SK-N-SH treated with all-trans-retinoic acid at 6 μM for 48 hours (cell line): ENCODE data around the gene HNF4A.

ENCODE experiments used
- ATAC-seq: fragments of 200-7000 bp; cut with Tn5 transposase; 3 replicates; pipeline ENCODE4 v1.9.1; 2020; ENCODE audit warnings: mild to moderate bottlenecking, moderate library complexity
- BACH2 ChIP-seq: fragments of 250-450 bp; sonication (Bioruptor Pico); IDR thresholded peaks from 2 replicates; pipeline ENCODE4 v1.9.0; 2021; ENCODE audit warnings: mild to moderate bottlenecking, borderline replicate concordance
- CSDC2 ChIP-seq: fragments of 250-450 bp; sonication (Bioruptor Pico); IDR thresholded peaks from 2 replicates; pipeline ENCODE4 v1.5.0; 2020; ENCODE audit warnings: mild to moderate bottlenecking, moderate library complexity
- CSRNP3 ChIP-seq: fragments of 250-450 bp; sonication (Bioruptor Pico); IDR thresholded peaks from 2 replicates; pipeline ENCODE4 v1.5.1; 2021; ENCODE audit warnings: mild to moderate bottlenecking, moderate library complexity
- ESRRG ChIP-seq: fragments of 250-450 bp; sonication (Bioruptor Pico); IDR thresholded peaks from 2 replicates; pipeline ENCODE4 v1.6.1; 2021; ENCODE audit warnings: mild to moderate bottlenecking
- GLIS3 ChIP-seq: fragments of 250-450 bp; sonication (Bioruptor Pico); IDR thresholded peaks from 2 replicates; pipeline ENCODE4 v1.5.0; 2020; ENCODE audit warnings: mild to moderate bottlenecking, moderate library complexity
- ISL1 ChIP-seq: fragments of 250-450 bp; sonication (Bioruptor Pico); IDR thresholded peaks from 2 replicates; pipeline ENCODE4 v2.1.2; 2022; ENCODE audit warnings: mild to moderate bottlenecking, moderate library complexity
- PATZ1 ChIP-seq: fragments of 250-450 bp; sonication (Bioruptor Pico); IDR thresholded peaks from 2 replicates; pipeline ENCODE4 v1.8.0; 2020; ENCODE audit warnings: mild to moderate bottlenecking, moderate library complexity, borderline replicate concordance
- PPARA ChIP-seq: fragments of 250-450 bp; sonication (Bioruptor Pico); IDR thresholded peaks from 2 replicates; pipeline ENCODE4 v1.5.0; 2020; ENCODE audit warnings: mild to moderate bottlenecking, borderline replicate concordance
- RARB ChIP-seq: fragments of 250-450 bp; sonication (Bioruptor Pico); IDR thresholded peaks from 2 replicates; pipeline ENCODE4 v1.8.0; 2021; ENCODE audit warnings: mild to moderate bottlenecking, moderate library complexity
- SNAI2 ChIP-seq: fragments of 250-450 bp; sonication (Bioruptor Pico); IDR thresholded peaks from 2 replicates; pipeline ENCODE4 v1.5.0; 2020; ENCODE audit warnings: mild to moderate bottlenecking, moderate library complexity
- TCF4 ChIP-seq: fragments of 250-450 bp; sonication (Bioruptor Pico); IDR thresholded peaks from 2 replicates; pipeline ENCODE4 v1.8.0; 2021; ENCODE audit warnings: mild to moderate bottlenecking, moderate library complexity, borderline replicate concordance
- TOX ChIP-seq: fragments of 250-450 bp; sonication (Bioruptor Pico); IDR thresholded peaks from 2 replicates; pipeline ENCODE4 v1.8.0; 2021; ENCODE audit warnings: mild to moderate bottlenecking, moderate library complexity, borderline replicate concordance
- ZC3H10 ChIP-seq: fragments of 250-450 bp; sonication (Bioruptor Pico); IDR thresholded peaks from 2 replicates; pipeline ENCODE4 v1.5.1; 2021; ENCODE audit warnings: mild to moderate bottlenecking, moderate library complexity
- ZFP3 ChIP-seq: fragments of 250-450 bp; sonication (Bioruptor Pico); IDR thresholded peaks from 2 replicates; pipeline ENCODE4 v1.5.0; 2020; ENCODE audit warnings: mild to moderate bottlenecking, moderate library complexity
- ZFP30 ChIP-seq: fragments of 450-650 bp; formaldehyde crosslinking; IDR thresholded peaks from 2 replicates; pipeline ENCODE4 v1.5.0; 2022; ENCODE audit warnings: mild to moderate bottlenecking, moderate library complexity
- ZNF565 ChIP-seq: fragments of 450-650 bp; formaldehyde crosslinking; conservative IDR thresholded peaks from 2 replicates; pipeline ENCODE4 v1.5.0; 2020; ENCODE audit warnings: low read depth, mild to moderate bottlenecking, moderate library complexity
- ZNF70 ChIP-seq: fragments of 450-650 bp; formaldehyde crosslinking; IDR thresholded peaks from 2 replicates; pipeline ENCODE4 v1.5.0; 2020; ENCODE audit warnings: mild to moderate bottlenecking, moderate library complexity
- ZNF8 ChIP-seq: fragments of 450-650 bp; formaldehyde crosslinking; IDR thresholded peaks from 2 replicates; pipeline ENCODE4 v1.5.0; 2020; ENCODE audit warnings: mild to moderate bottlenecking, moderate library complexity
- TF ChIP-seq, protein P1 (sequence below): fragments of 250-450 bp; sonication (Bioruptor Pico); IDR thresholded peaks from 2 replicates; pipeline ENCODE4 v1.8.0; 2021; ENCODE audit warnings: low read depth, mild to moderate bottlenecking, moderate library complexity, borderline replicate concordance
- TF ChIP-seq, protein P2 (sequence below): fragments of 250-450 bp; sonication (Bioruptor Pico); IDR thresholded peaks from 2 replicates; pipeline ENCODE4 v1.5.1; 2020; ENCODE audit warnings: low read depth, mild to moderate bottlenecking, moderate library complexity

Gene HNF4A

GRCh38 chr20:44442298-44443070, 87.0 kb downstream of the HNF4A start:
- ATAC-seq: no peak
- TF ChIP-seq TCF4 (no peak), PATZ1 (CRISPR knock-in tag) (no peak), RARB (CRISPR knock-in tag) (no peak), ESRRG (no peak), ZNF70 (CRISPR knock-in tag) (no peak), ZC3H10 (CRISPR knock-in tag) (no peak), BACH2 (CRISPR knock-in tag) (no peak), CSRNP3 (no peak), ZFP30 (CRISPR knock-in tag) (no peak), ZNF8 (no peak), PPARA (CRISPR knock-in tag) (no peak)
- TF ChIP-seq, protein P1, sequence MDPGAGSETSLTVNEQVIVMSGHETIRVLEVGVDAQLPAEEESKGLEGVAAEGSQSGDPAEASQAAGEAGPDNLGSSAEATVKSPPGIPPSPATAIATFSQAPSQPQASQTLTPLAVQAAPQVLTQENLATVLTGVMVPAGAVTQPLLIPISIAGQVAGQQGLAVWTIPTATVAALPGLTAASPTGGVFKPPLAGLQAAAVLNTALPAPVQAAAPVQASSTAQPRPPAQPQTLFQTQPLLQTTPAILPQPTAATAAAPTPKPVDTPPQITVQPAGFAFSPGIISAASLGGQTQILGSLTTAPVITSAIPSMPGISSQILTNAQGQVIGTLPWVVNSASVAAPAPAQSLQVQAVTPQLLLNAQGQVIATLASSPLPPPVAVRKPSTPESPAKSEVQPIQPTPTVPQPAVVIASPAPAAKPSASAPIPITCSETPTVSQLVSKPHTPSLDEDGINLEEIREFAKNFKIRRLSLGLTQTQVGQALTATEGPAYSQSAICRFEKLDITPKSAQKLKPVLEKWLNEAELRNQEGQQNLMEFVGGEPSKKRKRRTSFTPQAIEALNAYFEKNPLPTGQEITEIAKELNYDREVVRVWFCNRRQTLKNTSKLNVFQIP: no peak

GRCh38 chr20:44445742-44446710, 90.5 kb downstream of the HNF4A start:
- TF ChIP-seq SNAI2 (CRISPR knock-in tag) (no peak), TOX (no peak), ZFP3 (CRISPR knock-in tag) (no peak), PATZ1 (CRISPR knock-in tag) (no peak), BACH2 (CRISPR knock-in tag) (no peak), ISL1 (CRISPR knock-in tag) (no peak), ZNF70 (CRISPR knock-in tag) (no peak), CSDC2 (CRISPR knock-in tag) (no peak), ZNF565 (CRISPR knock-in tag) (no peak), ESRRG (no peak), ZNF8 (no peak), GLIS3 (CRISPR knock-in tag) (no peak)
- ATAC-seq: no peak

DNA sequence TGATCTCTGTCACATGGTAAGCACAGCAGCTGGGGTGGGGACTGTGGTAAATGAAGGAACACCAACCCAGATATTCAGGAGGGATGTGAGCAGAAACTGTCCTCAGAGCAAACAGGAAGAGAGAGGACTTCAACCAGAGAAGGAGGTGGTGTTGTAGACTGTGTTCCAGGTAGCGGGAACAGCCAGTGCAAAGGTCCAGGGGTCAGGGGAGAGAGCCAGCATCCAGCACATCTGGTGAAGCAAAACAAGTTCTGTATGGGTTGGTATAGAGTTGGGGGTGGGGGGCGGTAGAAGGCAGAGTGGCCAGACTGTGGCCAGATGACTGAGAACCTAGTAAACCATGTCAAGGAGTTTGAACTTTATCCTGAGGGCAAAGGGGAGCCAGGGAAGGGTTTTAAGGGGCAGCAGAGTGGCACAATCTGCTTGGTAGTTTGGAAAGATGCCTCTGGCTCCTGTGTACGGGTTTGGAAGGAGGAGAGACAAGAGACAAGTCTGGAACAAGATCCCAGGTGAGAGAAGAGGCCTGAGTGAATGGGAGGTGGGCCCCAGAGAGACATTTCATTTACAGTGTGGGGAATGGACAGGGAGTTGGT, 92.4 kb downstream of the HNF4A start:
- no peak for TF ChIP-seq PATZ1 (CRISPR knock-in tag)
- no peak for TF ChIP-seq ZNF565 (CRISPR knock-in tag)
- TF ChIP-seq, protein P1: no peak
- no peak for TF ChIP-seq BACH2 (CRISPR knock-in tag)
- TF ChIP-seq, protein P2, sequence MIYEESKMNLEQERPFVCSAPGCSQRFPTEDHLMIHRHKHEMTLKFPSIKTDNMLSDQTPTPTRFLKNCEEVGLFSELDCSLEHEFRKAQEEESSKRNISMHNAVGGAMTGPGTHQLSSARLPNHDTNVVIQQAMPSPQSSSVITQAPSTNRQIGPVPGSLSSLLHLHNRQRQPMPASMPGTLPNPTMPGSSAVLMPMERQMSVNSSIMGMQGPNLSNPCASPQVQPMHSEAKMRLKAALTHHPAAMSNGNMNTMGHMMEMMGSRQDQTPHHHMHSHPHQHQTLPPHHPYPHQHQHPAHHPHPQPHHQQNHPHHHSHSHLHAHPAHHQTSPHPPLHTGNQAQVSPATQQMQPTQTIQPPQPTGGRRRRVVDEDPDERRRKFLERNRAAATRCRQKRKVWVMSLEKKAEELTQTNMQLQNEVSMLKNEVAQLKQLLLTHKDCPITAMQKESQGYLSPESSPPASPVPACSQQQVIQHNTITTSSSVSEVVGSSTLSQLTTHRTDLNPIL: no peak
- no peak for TF ChIP-seq RARB (CRISPR knock-in tag)
- no peak for TF ChIP-seq ESRRG
- TF ChIP-seq SNAI2 (CRISPR knock-in tag): no peak

More for the DNA sequence above, 92.4 kb downstream of the HNF4A start:
- ATAC-seq: no peak
